SK-N-SH treated with all-trans-retinoic acid at 6 μM for 48 hours (cell line): ENCODE results near the gene UBE2V1.
"Not testable (repeated sequence)": the region's sequence is repeated elsewhere in the genome, so short reads cannot be mapped to it uniquely, and the experiment has no call there.

ENCODE experiments used
- ATAC-seq: fragments of 200-7000 bp; cut with Tn5 transposase; 3 replicates; pipeline ENCODE4 v1.9.1; 2020; ENCODE audit warnings: mild to moderate bottlenecking, moderate library complexity
- ARNTL ChIP-seq: fragments of 450-650 bp; formaldehyde crosslinking; IDR thresholded peaks from 2 replicates; pipeline ENCODE4 v1.5.0; 2020; ENCODE audit warnings: low read depth, mild to moderate bottlenecking, moderate library complexity, borderline replicate concordance
- CREB5 ChIP-seq: fragments of 250-450 bp; sonication (Bioruptor Pico); IDR thresholded peaks from 2 replicates; pipeline ENCODE4 v1.5.1; 2020; ENCODE audit warnings: low read depth, mild to moderate bottlenecking, moderate library complexity
- GLIS3 ChIP-seq: fragments of 250-450 bp; sonication (Bioruptor Pico); IDR thresholded peaks from 2 replicates; pipeline ENCODE4 v1.5.0; 2020; ENCODE audit warnings: mild to moderate bottlenecking, moderate library complexity
- ISL1 ChIP-seq: fragments of 250-450 bp; sonication (Bioruptor Pico); IDR thresholded peaks from 2 replicates; pipeline ENCODE4 v2.1.2; 2022; ENCODE audit warnings: mild to moderate bottlenecking, moderate library complexity
- PATZ1 ChIP-seq: fragments of 250-450 bp; sonication (Bioruptor Pico); IDR thresholded peaks from 2 replicates; pipeline ENCODE4 v1.8.0; 2020; ENCODE audit warnings: mild to moderate bottlenecking, moderate library complexity, borderline replicate concordance
- POU6F1 ChIP-seq: fragments of 250-450 bp; sonication (Bioruptor Pico); IDR thresholded peaks from 2 replicates; pipeline ENCODE4 v1.8.0; 2021; ENCODE audit warnings: low read depth, mild to moderate bottlenecking, moderate library complexity, borderline replicate concordance
- PPARA ChIP-seq: fragments of 250-450 bp; sonication (Bioruptor Pico); IDR thresholded peaks from 2 replicates; pipeline ENCODE4 v1.5.0; 2020; ENCODE audit warnings: mild to moderate bottlenecking, borderline replicate concordance
- RARB ChIP-seq: fragments of 250-450 bp; sonication (Bioruptor Pico); IDR thresholded peaks from 2 replicates; pipeline ENCODE4 v1.8.0; 2021; ENCODE audit warnings: mild to moderate bottlenecking, moderate library complexity
- TCF4 ChIP-seq: fragments of 250-450 bp; sonication (Bioruptor Pico); IDR thresholded peaks from 2 replicates; pipeline ENCODE4 v1.8.0; 2021; ENCODE audit warnings: mild to moderate bottlenecking, moderate library complexity, borderline replicate concordance
- TOX ChIP-seq: fragments of 250-450 bp; sonication (Bioruptor Pico); IDR thresholded peaks from 2 replicates; pipeline ENCODE4 v1.8.0; 2021; ENCODE audit warnings: mild to moderate bottlenecking, moderate library complexity, borderline replicate concordance
- TSHZ2 ChIP-seq: fragments of 250-450 bp; sonication (Bioruptor Pico); IDR thresholded peaks from 2 replicates; pipeline ENCODE4 v1.5.0; 2020; ENCODE audit warnings: mild to moderate bottlenecking, moderate library complexity
- ZC3H10 ChIP-seq: fragments of 250-450 bp; sonication (Bioruptor Pico); IDR thresholded peaks from 2 replicates; pipeline ENCODE4 v1.5.1; 2021; ENCODE audit warnings: mild to moderate bottlenecking, moderate library complexity
- ZFP3 ChIP-seq: fragments of 250-450 bp; sonication (Bioruptor Pico); IDR thresholded peaks from 2 replicates; pipeline ENCODE4 v1.5.0; 2020; ENCODE audit warnings: mild to moderate bottlenecking, moderate library complexity
- ZFP30 ChIP-seq: fragments of 450-650 bp; formaldehyde crosslinking; IDR thresholded peaks from 2 replicates; pipeline ENCODE4 v1.5.0; 2022; ENCODE audit warnings: mild to moderate bottlenecking, moderate library complexity
- ZNF565 ChIP-seq: fragments of 450-650 bp; formaldehyde crosslinking; conservative IDR thresholded peaks from 2 replicates; pipeline ENCODE4 v1.5.0; 2020; ENCODE audit warnings: low read depth, mild to moderate bottlenecking, moderate library complexity

UBE2V1 gene

GRCh38 chr20:50107086-50107660 lies 5.8 kb downstream of the UBE2V1 start (continued):
- no peak for TF ChIP-seq TSHZ2
- TF ChIP-seq ZNF565 (CRISPR knock-in tag), result no peak
- no peak for TF ChIP-seq GLIS3 (CRISPR knock-in tag)
- no peak for TF ChIP-seq RARB
- TF ChIP-seq ARNTL, result no peak
- TF ChIP-seq, all 23 proteins: peak for 0

GRCh38 chr20:50106669-50107068 lies 6.3 kb downstream of the UBE2V1 start:
- not testable (repeated sequence) for ATAC-seq

GRCh38 chr20:50103464-50104107 lies 9.4 kb downstream of the UBE2V1 start:
- peak; percentile 89 for ATAC-seq
- peak; percentile 50 for TF ChIP-seq ISL1

GRCh38 chr20:50102551-50102950 lies 10.4 kb downstream of the UBE2V1 start:
- not testable (repeated sequence) for ATAC-seq

- TF ChIP-seq ZFP3 (CRISPR knock-in tag), result no peak
- TF ChIP-seq PATZ1 (CRISPR knock-in tag), result no peak
- TF ChIP-seq ZC3H10 (CRISPR knock-in tag), result no peak
- no peak for TF ChIP-seq ZFP30 (CRISPR knock-in tag)
- TF ChIP-seq ZNF565 (CRISPR knock-in tag), result no peak
- no peak for TF ChIP-seq RARB
- TF ChIP-seq TSHZ2, result no peak
- TF ChIP-seq TCF4, result no peak
- no peak for TF ChIP-seq TOX (CRISPR knock-in tag)
- no peak for TF ChIP-seq PPARA (CRISPR knock-in tag)
- no peak for TF ChIP-seq GLIS3 (CRISPR knock-in tag)
- no peak for TF ChIP-seq POU6F1 (CRISPR knock-in tag)
- no peak for TF ChIP-seq CREB5
- no peak for ATAC-seq
Observed at GRCh38 chr20:50101887-50102286, 11.1 kb downstream of the UBE2V1 start.
